Measurements from ENCODE around the gene DPP4.

DNA sequence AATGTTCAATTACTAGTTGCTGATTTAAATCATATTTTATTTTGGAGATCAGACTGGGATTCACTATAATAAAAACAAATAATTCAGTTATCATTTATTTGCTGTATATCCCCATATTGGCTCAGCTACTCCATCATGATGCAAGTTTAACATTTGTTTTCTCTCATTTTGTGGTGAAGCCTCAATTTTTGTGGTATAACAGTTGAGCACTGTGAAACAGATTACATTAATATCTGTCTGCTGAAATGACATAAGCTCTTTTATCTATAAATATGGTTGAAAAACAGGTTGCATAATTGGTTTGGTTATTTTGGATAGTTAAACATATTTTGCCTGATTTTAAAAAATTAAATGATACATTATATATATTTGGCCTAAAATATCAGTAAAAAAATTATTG is 67.7 kb downstream of the DPP4 start:
- TF ChIP-seq, protein P1, sequence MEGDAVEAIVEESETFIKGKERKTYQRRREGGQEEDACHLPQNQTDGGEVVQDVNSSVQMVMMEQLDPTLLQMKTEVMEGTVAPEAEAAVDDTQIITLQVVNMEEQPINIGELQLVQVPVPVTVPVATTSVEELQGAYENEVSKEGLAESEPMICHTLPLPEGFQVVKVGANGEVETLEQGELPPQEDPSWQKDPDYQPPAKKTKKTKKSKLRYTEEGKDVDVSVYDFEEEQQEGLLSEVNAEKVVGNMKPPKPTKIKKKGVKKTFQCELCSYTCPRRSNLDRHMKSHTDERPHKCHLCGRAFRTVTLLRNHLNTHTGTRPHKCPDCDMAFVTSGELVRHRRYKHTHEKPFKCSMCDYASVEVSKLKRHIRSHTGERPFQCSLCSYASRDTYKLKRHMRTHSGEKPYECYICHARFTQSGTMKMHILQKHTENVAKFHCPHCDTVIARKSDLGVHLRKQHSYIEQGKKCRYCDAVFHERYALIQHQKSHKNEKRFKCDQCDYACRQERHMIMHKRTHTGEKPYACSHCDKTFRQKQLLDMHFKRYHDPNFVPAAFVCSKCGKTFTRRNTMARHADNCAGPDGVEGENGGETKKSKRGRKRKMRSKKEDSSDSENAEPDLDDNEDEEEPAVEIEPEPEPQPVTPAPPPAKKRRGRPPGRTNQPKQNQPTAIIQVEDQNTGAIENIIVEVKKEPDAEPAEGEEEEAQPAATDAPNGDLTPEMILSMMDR (IDR thresholded peaks at IDR 0.05) = no peak
- TF ChIP-seq POLR2A (IDR thresholded peaks at IDR 0.05) = no peak
